H1 (cell line): ENCODE measurements around the gene RBM20. TPM values are rescaled to one million over a fixed set of nuclear protein-coding genes. Genes with fewer than 3 reads are reported as not detected.

Experiments
- CTCF ChIA-PET: fragments of 300-600 bp; sonication (Branson Sonifier 250); formaldehyde crosslinking; loops from one replicate; lab custom pipeline; 2021; ENCODE audit not compliant: partially characterized antibody; lab: Charles Lee
- POLR2A ChIA-PET: fragments of 300-600 bp; sonication (Branson Sonifier 250); formaldehyde crosslinking; loops from one replicate; lab custom pipeline; 2021; ENCODE audit warnings: inconsistent platforms; ENCODE audit not compliant: partially characterized antibody; lab: Charles Lee
- DNase-seq, 2 experiments: peaks; one replicate each; pipeline versions ENCODE4 v3.0.0 to v3.0.0-alpha.2; 2010 to 2022; ENCODE audit warnings: low spot score in 2 of 2, low read depth in 1 of 2, mixed read lengths in 1 of 2
- FAIRE-seq: peaks from 2 replicates; lab custom pipeline; 2011; peaks lifted over from hg19 to GRCh38; lab: Jason Lieb, UNC
- H2AFZ ChIP-seq: 2 replicates; pipeline ENCODE4 v1.8.1; 2012; ENCODE audit warnings: low read length, inconsistent platforms
- H2AK5ac ChIP-seq: 2 replicates; pipeline ENCODE4 v1.6.1; 2013; ENCODE audit warnings: low read depth, low read length
- H2BK120ac ChIP-seq: replicated peaks from 2 replicates; pipeline ENCODE3; 2013; ENCODE audit warnings: low read depth, low read length, inconsistent platforms
- H2BK12ac ChIP-seq: 2 replicates; pipeline ENCODE4 v1.6.1; 2013; ENCODE audit warnings: low read depth, low read length
- H2BK15ac ChIP-seq: 2 replicates; pipeline ENCODE4 v1.6.1; 2013; ENCODE audit warnings: low read length
- H2BK20ac ChIP-seq: 2 replicates; pipeline ENCODE4 v1.6.1; 2013; ENCODE audit warnings: low read length
- H2BK5ac ChIP-seq: 2 replicates; pipeline ENCODE4 v1.6.1; 2013; ENCODE audit warnings: low read depth, low read length
- H3K14ac ChIP-seq: 2 replicates; pipeline ENCODE4 v1.6.1; 2013; ENCODE audit warnings: inconsistent platforms; ENCODE audit not compliant: insufficient read length
- H3K18ac ChIP-seq: 2 replicates; pipeline ENCODE4 v1.6.1; 2013; ENCODE audit warnings: low read length; ENCODE audit errors: extremely low read depth
- H3K23ac ChIP-seq: 2 replicates; pipeline ENCODE4 v1.6.1; 2013; ENCODE audit warnings: inconsistent platforms; ENCODE audit not compliant: insufficient read length
- H3K23me2 ChIP-seq: 2 replicates; pipeline ENCODE4 v1.6.1; 2013; ENCODE audit warnings: low read depth, low read length
- H3K27ac ChIP-seq: 2 replicates; pipeline ENCODE4 v1.6.1; 2011; ENCODE audit warnings: low read depth, low read length, inconsistent platforms
- H3K27me3 ChIP-seq, 4 experiments: replicated peaks in 1 of 4; 1 replicate in 1 of 4; 2 replicates in 3 of 4; pipeline versions ENCODE4 v1.6.1 to v1.8.1; 2011 to 2013; ENCODE audit warnings: low read length in 3 of 4, mild to moderate bottlenecking in 3 of 4, inconsistent platforms in 2 of 4, mixed read lengths in 2 of 4, moderate library complexity in 1 of 4; ENCODE audit not compliant: control insufficient read depth in 3 of 4, insufficient read depth in 3 of 4; ENCODE audit errors: extremely low read depth in 1 of 4
- H3K36me3 ChIP-seq, 4 experiments: 2 replicates each; pipeline versions ENCODE4 v1.6.1 to v1.8.1; 2011 to 2013; ENCODE audit warnings: mild to moderate bottlenecking in 4 of 4, low read length in 3 of 4, moderate library complexity in 2 of 4, control low read depth in 1 of 4, inconsistent platforms in 1 of 4; ENCODE audit not compliant: insufficient read depth in 4 of 4, control insufficient read depth in 2 of 4
- H3K4ac ChIP-seq: replicated peaks from 2 replicates; pipeline ENCODE3; 2013; ENCODE audit warnings: low read length, low read depth, mixed read lengths, inconsistent platforms; ENCODE audit not compliant: insufficient read length
- H3K4me1 ChIP-seq, 4 experiments: replicated peaks in 1 of 4; 1 replicate in 1 of 4; 2 replicates in 3 of 4; pipeline versions ENCODE4 v1.6.1 to v1.8.1; 2011 to 2013; ENCODE audit warnings: low read length in 3 of 4, inconsistent platforms in 2 of 4, mixed read lengths in 1 of 4; ENCODE audit not compliant: insufficient read depth in 4 of 4, control insufficient read depth in 3 of 4
- H3K4me2 ChIP-seq, 2 experiments: 2 replicates each; pipeline versions ENCODE4 v1.6.1 to v1.8.1; 2011 to 2013; ENCODE audit warnings: low read depth in 2 of 2, low read length in 2 of 2, control low read depth in 1 of 2, inconsistent platforms in 1 of 2, mild to moderate bottlenecking in 1 of 2; ENCODE audit not compliant: insufficient read depth in 1 of 2
- H3K4me3 ChIP-seq, 4 experiments: fragments of 200-600, 300-600 bp in 1 of 4; sonication (generic), shearing (Covaris generic), sonication (Bioruptor Twin) in 1 of 4; 2 replicates each; pipeline versions ENCODE4 v1.5.1 to v1.8.1; 2011 to 2016; ENCODE audit warnings: low read length in 4 of 4, low read depth in 3 of 4, control low read depth in 2 of 4, inconsistent platforms in 2 of 4, mild to moderate bottlenecking in 2 of 4, mixed read lengths in 1 of 4, moderate library complexity in 1 of 4; ENCODE audit not compliant: insufficient read depth in 2 of 4; ENCODE audit errors: extremely low read depth in 1 of 4
- H3K56ac ChIP-seq: replicated peaks from 2 replicates; pipeline ENCODE3; 2013; ENCODE audit warnings: low read depth, mild to moderate bottlenecking, mixed read lengths, low read length, inconsistent platforms; ENCODE audit not compliant: insufficient read length
- H3K79me1 ChIP-seq: 2 replicates; pipeline ENCODE4 v1.6.1; 2013; ENCODE audit warnings: low read depth, low read length, control low read depth
- H3K79me2 ChIP-seq, 2 experiments: 2 replicates each; pipeline versions ENCODE4 v1.6.1 to v1.8.1; 2012 to 2013; ENCODE audit warnings: low read length in 2 of 2, mild to moderate bottlenecking in 2 of 2, inconsistent platforms in 1 of 2; ENCODE audit not compliant: insufficient read depth in 2 of 2, control insufficient read depth in 1 of 2
- H3K9ac ChIP-seq, 4 experiments: replicated peaks in 1 of 4; 1 replicate in 1 of 4; 2 replicates in 3 of 4; pipeline versions ENCODE4 v1.6.1 to v1.8.1; 2011 to 2013; ENCODE audit warnings: low read depth in 3 of 4, low read length in 3 of 4, control low read depth in 2 of 4, mild to moderate bottlenecking in 2 of 4, moderate library complexity in 2 of 4, inconsistent platforms in 1 of 4; ENCODE audit errors: extremely low read depth in 1 of 4
- H3K9me3 ChIP-seq, 2 experiments: 2 replicates each; pipeline versions ENCODE4 v1.6.1 to v1.8.1; 2012 to 2013; ENCODE audit warnings: mild to moderate bottlenecking in 2 of 2, moderate library complexity in 2 of 2, control low read depth in 1 of 2, inconsistent platforms in 1 of 2, low read depth in 1 of 2, low read length in 1 of 2, mixed read lengths in 1 of 2; ENCODE audit not compliant: insufficient read depth in 2 of 2
- H4K20me1 ChIP-seq, 2 experiments: replicated peaks in 1 of 2; 2 replicates each; pipeline versions ENCODE3 to v1.8.1; 2011 to 2013; ENCODE audit warnings: inconsistent platforms in 2 of 2, low read length in 2 of 2, mild to moderate bottlenecking in 1 of 2; ENCODE audit not compliant: insufficient read depth in 2 of 2, control insufficient read depth in 1 of 2
- H4K5ac ChIP-seq: 2 replicates; pipeline ENCODE4 v1.6.1; 2013; ENCODE audit warnings: low read length, low read depth, mixed read lengths, inconsistent platforms; ENCODE audit not compliant: insufficient read length
- H4K8ac ChIP-seq: 2 replicates; pipeline ENCODE4 v1.8.0; 2013; ENCODE audit warnings: mild to moderate bottlenecking, moderate library complexity, low read length, inconsistent platforms; ENCODE audit not compliant: insufficient read depth; ENCODE audit errors: extremely low read depth
- H4K91ac ChIP-seq: replicated peaks from 2 replicates; pipeline ENCODE3; 2013; ENCODE audit warnings: low read length, mixed read lengths, inconsistent platforms; ENCODE audit not compliant: insufficient read length
- EGR1 ChIP-seq: IDR thresholded peaks from 2 replicates; pipeline ENCODE4 v1.6.1; 2011; ENCODE audit warnings: low read depth, low read length, borderline replicate concordance
- HDAC2 ChIP-seq, 2 experiments: fragments of 300-600 bp in 1 of 2; sonication (generic) in 1 of 2; IDR thresholded peaks; 2 replicates each; pipeline ENCODE4 v1.6.1; 2011 to 2012; ENCODE audit warnings: low read depth in 2 of 2, low read length in 2 of 2, mild to moderate bottlenecking in 2 of 2, moderate library complexity in 2 of 2, borderline replicate concordance in 1 of 2, inconsistent platforms in 1 of 2
- KDM1A ChIP-seq: fragments of 200-600, 300-600 bp; sonication (generic); IDR thresholded peaks from 2 replicates; pipeline ENCODE4 v1.7.1; 2016; ENCODE audit warnings: mild to moderate bottlenecking, low read length, borderline replicate concordance
- MAFK ChIP-seq: IDR thresholded peaks from 2 replicates; pipeline ENCODE4 v1.6.1; 2012; ENCODE audit warnings: low read depth, mild to moderate bottlenecking, improper control_type of control experiment, low read length
- NANOG ChIP-seq: IDR thresholded peaks from 2 replicates; pipeline ENCODE4 v1.6.1; 2011; ENCODE audit warnings: low read length, low read depth, mild to moderate bottlenecking, inconsistent platforms; ENCODE audit not compliant: insufficient read depth, poor library complexity, severe bottlenecking
- NRF1 ChIP-seq: IDR thresholded peaks from 2 replicates; pipeline ENCODE4 v1.6.1; 2011; ENCODE audit warnings: mild to moderate bottlenecking, low read depth, low read length, improper control_type of control experiment
- RBBP5 ChIP-seq: IDR thresholded peaks from 2 replicates; pipeline ENCODE4 v1.7.1; 2012; ENCODE audit warnings: low read depth, mild to moderate bottlenecking, inconsistent platforms, low read length, moderate library complexity, borderline replicate concordance
- SP2 ChIP-seq: IDR thresholded peaks from 2 replicates; pipeline ENCODE4 v1.6.1; 2012; ENCODE audit warnings: mild to moderate bottlenecking, low read length, inconsistent platforms
- SRF ChIP-seq: IDR thresholded peaks from 2 replicates; pipeline ENCODE4 v1.6.1; 2011; ENCODE audit warnings: mild to moderate bottlenecking, low read depth, low read length, moderate library complexity
- YY1 ChIP-seq: IDR thresholded peaks from 2 replicates; pipeline ENCODE4 v1.6.1; 2011; ENCODE audit warnings: low read depth, mild to moderate bottlenecking, low read length
- WGBS, 2 experiments: shearing (Covaris generic) in 1 of 2; methylation state at CpG; one replicate each; pipeline versions ENCODE4 v1.1.6 to v1.1.7; 2013 to 2015; ENCODE audit warnings: low lambda C conversion rate in 2 of 2, mixed read lengths in 2 of 2, inconsistent platforms in 1 of 2, low coverage in 1 of 2, missing lambda C conversion rate in 1 of 2; ENCODE audit not compliant: insufficient replicate concordance in 2 of 2, insufficient coverage in 1 of 2, insufficient read length in 1 of 2; ENCODE audit errors: extremely low coverage in 1 of 2, missing lambda C conversion rate in 1 of 2; 5-methylcytosine and 5-hydroxymethylcytosine counted together
- polyA plus RNA-seq, 7 experiments: library from polyadenylated mRNA; depleted of rRNA in 3 of 7; stranded (reverse) in 5 of 7; unstranded in 2 of 7; fragments of >200 nt in 5 of 7; fragments of 200-250 nt in 2 of 7; gene quantifications; 1 replicate in 5 of 7; 2 replicates in 1 of 7; 4 replicates in 1 of 7; pipeline versions ENCODE4 v1.2.1 to v1.2.3, GENCODE V29; 2011 to 2013; ENCODE audit warnings: missing spikeins in 2 of 7, mixed read lengths in 2 of 7
- total RNA-seq: library from RNA; stranded (reverse); fragmentation: NEBNext Ultra II Directional; extraction: Animal tissue kit (Norgen Biotek cat#: 25700); gene quantifications from 2 replicates; pipeline ENCODE4 v1.2.1, GENCODE V29; 2021
- TF ChIP-seq, protein P1 (sequence below), 3 experiments: IDR thresholded peaks; 1 replicate in 2 of 3; 2 replicates in 1 of 3; pipeline versions ENCODE4 v1.5.1 to v1.6.1; 2011; ENCODE audit warnings: low read length in 3 of 3, mild to moderate bottlenecking in 3 of 3, inconsistent platforms in 2 of 3, low read depth in 1 of 3, moderate library complexity in 1 of 3; ENCODE audit not compliant: insufficient read depth in 1 of 3; ENCODE audit errors: control extremely low read depth in 1 of 3

Gene RBM20
- total and polyA plus RNA-seq, 2 of the 8 experiments (the other 6 are each of a cell fraction or from before 2014, with no cell fraction given): 0.05 to 0.63 TPM

DNA sequence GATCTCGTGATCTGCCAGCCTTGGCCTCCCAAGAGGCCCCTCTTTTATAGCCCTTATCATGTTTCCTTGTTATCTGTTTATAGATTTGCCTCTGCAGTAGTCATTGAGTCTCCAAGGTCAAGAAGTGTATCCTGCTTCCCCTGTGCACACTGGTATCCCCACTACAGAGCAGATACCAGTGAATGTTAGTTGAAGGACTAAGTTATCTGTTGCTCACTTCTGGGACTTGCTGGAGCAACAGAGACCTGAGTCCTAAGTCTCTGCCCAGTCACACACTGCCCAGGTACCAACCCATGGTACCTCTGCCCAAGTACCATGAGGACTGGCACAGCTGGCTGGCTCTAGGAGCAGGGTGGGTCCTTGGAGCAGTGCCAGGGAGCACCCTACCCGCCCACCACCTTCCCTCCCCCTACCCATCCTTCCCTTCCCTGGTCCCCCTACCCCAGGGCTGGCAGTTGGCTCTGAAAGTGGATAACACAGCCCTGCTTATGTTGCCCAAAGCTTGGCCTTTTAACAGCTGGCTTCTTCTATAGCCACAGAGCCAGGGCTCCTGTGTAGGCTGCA lies 201.1 kb downstream of the RBM20 start:
- H3K56ac ChIP-seq: no peak overlapping the region
- H3K14ac ChIP-seq: no peak overlapping the region
- no peak overlapping the region for H3K27ac ChIP-seq
- no peak overlapping the region for H3K4ac ChIP-seq
- no peak overlapping the region for H4K91ac ChIP-seq
- POLR2A ChIA-PET: interaction anchor here (0.7 to 1.0 kb wide), 2 partner anchors 9 to 27 kb away, joined by 3 read pairs; no protein-coding TSS in a partner anchor
- H2BK20ac ChIP-seq: no peak overlapping the region
- H3K36me3 ChIP-seq: no peaks in the 10 kb centered on the region
- CTCF ChIA-PET: interaction anchor here (0.8 to 2.1 kb wide), 5 partner anchors 9 to 48 kb away, joined by 3 to 10 read pairs (median 7); no protein-coding TSS in a partner anchor
- H2BK120ac ChIP-seq: no peak overlapping the region
- DNase-seq: no peak
- no peaks in the 10 kb centered on the region; a peak in 1 of 7 replicates for H3K4me1 ChIP-seq
- H3K18ac ChIP-seq: no peak overlapping the region
- no peak overlapping the region for H2BK5ac ChIP-seq
- H4K20me1 ChIP-seq: no peaks in the 10 kb centered on the region
- H3K4me3 ChIP-seq: no peak overlapping the region
- H2BK12ac ChIP-seq: no peak overlapping the region
- no peak overlapping the region for H2AFZ ChIP-seq
- H3K79me1 ChIP-seq: no peaks in the 10 kb centered on the region
- H3K9ac ChIP-seq: no peak overlapping the region
- H3K79me2 ChIP-seq: no peaks in the 10 kb centered on the region
- no peak overlapping the region for H2BK15ac ChIP-seq
- H3K23me2 ChIP-seq: no peaks in the 10 kb centered on the region
- no peak for FAIRE-seq
- no peaks in the 10 kb centered on the region for H3K9me3 ChIP-seq
- no peaks in the 10 kb centered on the region for H3K27me3 ChIP-seq
- H4K8ac ChIP-seq: no peak overlapping the region
- H3K23ac ChIP-seq: no peak overlapping the region
- no peak overlapping the region for H2AK5ac ChIP-seq
- H3K4me2 ChIP-seq: no peak overlapping the region
- 83% methylated on average over 2 of the region's 2 CpGs; no CpG with 5 or more reads in 1 of the 2 experiments for WGBS, 2 experiments
- no peak overlapping the region for H4K5ac ChIP-seq
- TF ChIP-seq NANOG: no peak
- TF ChIP-seq SRF: no peak
- no peak for TF ChIP-seq NRF1
- TF ChIP-seq, protein P1, sequence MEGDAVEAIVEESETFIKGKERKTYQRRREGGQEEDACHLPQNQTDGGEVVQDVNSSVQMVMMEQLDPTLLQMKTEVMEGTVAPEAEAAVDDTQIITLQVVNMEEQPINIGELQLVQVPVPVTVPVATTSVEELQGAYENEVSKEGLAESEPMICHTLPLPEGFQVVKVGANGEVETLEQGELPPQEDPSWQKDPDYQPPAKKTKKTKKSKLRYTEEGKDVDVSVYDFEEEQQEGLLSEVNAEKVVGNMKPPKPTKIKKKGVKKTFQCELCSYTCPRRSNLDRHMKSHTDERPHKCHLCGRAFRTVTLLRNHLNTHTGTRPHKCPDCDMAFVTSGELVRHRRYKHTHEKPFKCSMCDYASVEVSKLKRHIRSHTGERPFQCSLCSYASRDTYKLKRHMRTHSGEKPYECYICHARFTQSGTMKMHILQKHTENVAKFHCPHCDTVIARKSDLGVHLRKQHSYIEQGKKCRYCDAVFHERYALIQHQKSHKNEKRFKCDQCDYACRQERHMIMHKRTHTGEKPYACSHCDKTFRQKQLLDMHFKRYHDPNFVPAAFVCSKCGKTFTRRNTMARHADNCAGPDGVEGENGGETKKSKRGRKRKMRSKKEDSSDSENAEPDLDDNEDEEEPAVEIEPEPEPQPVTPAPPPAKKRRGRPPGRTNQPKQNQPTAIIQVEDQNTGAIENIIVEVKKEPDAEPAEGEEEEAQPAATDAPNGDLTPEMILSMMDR (IDR thresholded peaks at IDR 0.05; ENCODE audit: control extremely low read depth in 1 of 3, insufficient read depth in 1 of 3, low read depth in 1 of 3, low read length in 3 of 3): no peak
- no peak for TF ChIP-seq HDAC2 (IDR thresholded peaks at IDR 0.05; ENCODE audit: borderline replicate concordance in 1 of 2, low read depth in 2 of 2, low read length in 2 of 2)
- no peak for TF ChIP-seq YY1
- TF ChIP-seq MAFK: no peak
- no peak for TF ChIP-seq RBBP5
- no peak for TF ChIP-seq KDM1A
- TF ChIP-seq SP2: no peak
- TF ChIP-seq EGR1: no peak
